Activated B cell treated with CpG ODN at 0.5 μM for 24 hours (primary cell): ENCODE measurements around the gene TIMM21. TPM values are rescaled to one million over a fixed set of nuclear protein-coding genes. Genes with fewer than 3 reads are reported as not detected.

Experiments used
- ATAC-seq: fragments of 200-7000 bp; cut with Tn5 transposase; one replicate; pipeline ENCODE4 v1.10.0; 2021; ENCODE audit warnings: low read depth, mild to moderate bottlenecking, moderate library complexity
- CTCF ChIA-PET: fragments of 350-600 bp; sonication (Branson Sonifier 250); formaldehyde crosslinking; loops from one replicate; lab custom pipeline; 2021; ENCODE audit warnings: antibody characterized with exemption; lab: Charles Lee
- POLR2A ChIA-PET: fragments of 350-600 bp; sonication (Branson Sonifier 250); formaldehyde crosslinking; loops from one replicate; lab custom pipeline; 2021; ENCODE audit warnings: antibody characterized with exemption; lab: Charles Lee
- DNase-seq: peaks from one replicate; pipeline ENCODE4 v3.0.0; 2022
- H3K27ac Mint-ChIP-seq: one replicate; pipeline ENCODE4 v1.8.0; 2020; ENCODE audit warnings: mixed read lengths
- H3K27me3 Mint-ChIP-seq: one replicate; pipeline ENCODE4 v1.8.0; 2021; ENCODE audit warnings: mixed read lengths
- H3K36me3 Mint-ChIP-seq: one replicate; pipeline ENCODE4 v1.8.0; 2021; ENCODE audit warnings: low read depth, mixed read lengths
- H3K4me1 Mint-ChIP-seq: one replicate; pipeline ENCODE4 v1.8.0; 2021; ENCODE audit warnings: mixed read lengths
- H3K4me3 Mint-ChIP-seq: one replicate; pipeline ENCODE4 v1.8.0; 2020; ENCODE audit warnings: mild to moderate bottlenecking, mixed read lengths
- H3K9me3 Mint-ChIP-seq: one replicate; pipeline ENCODE4 v1.8.0; 2020; ENCODE audit warnings: mixed read lengths
- intact Hi-C: fragments of 100-400 bp; cut with micrococcal nuclease; formaldehyde crosslinking; loops from one replicate; pipeline ENCODE4 v1.15.1; 2024
- total RNA-seq: library from RNA; stranded (reverse); gene quantifications from 2 replicates; pipeline ENCODE4 v1.2.3, GENCODE V29; 2022
- TF ChIP-seq, protein P1 (sequence below): fragments of 200-600 bp; IDR thresholded peaks from one replicate; pipeline ENCODE4 v1.8.0; 2022; ENCODE audit warnings: antibody characterized with exemption, mild to moderate bottlenecking

TIMM21 gene
- total RNA-seq, 1 donor from 2014 or later = 23.3 TPM

DNA sequence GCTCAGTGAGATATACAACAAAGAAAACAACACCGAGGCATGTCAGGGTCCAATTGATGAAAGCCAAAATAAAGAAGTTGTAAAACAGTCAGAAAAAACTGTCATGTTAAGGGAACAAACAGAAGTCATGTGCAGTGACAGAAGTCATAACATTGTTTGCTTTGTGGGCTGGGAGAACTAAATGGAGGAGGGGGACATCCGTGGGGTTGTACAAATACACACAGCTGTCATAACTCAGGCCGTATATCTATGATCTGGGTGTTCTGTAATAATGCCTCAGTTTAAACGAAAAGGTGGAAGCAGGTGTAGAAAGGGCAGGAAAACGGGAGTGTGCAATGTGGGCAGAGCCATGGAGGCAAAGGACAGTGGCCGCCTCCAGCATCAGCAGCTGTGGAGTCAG is 27.3 kb downstream of the TIMM21 start:
- Mint-ChIP-seq H3K27me3 (peaks cover 16% of the 10 kb centered on the region), H3K36me3 (no peaks in the 10 kb centered on the region), H3K4me3 (no peak overlapping the region), H3K27ac (no peak overlapping the region), H3K9me3 (no peaks in the 10 kb centered on the region), H3K4me1 (peaks cover 4% of the 10 kb centered on the region)
- intact Hi-C loops = no loop called here
- ChIA-PET CTCF (no interaction called here), POLR2A (no interaction called here)
- no peak for ATAC-seq
- TF ChIP-seq, protein P1, sequence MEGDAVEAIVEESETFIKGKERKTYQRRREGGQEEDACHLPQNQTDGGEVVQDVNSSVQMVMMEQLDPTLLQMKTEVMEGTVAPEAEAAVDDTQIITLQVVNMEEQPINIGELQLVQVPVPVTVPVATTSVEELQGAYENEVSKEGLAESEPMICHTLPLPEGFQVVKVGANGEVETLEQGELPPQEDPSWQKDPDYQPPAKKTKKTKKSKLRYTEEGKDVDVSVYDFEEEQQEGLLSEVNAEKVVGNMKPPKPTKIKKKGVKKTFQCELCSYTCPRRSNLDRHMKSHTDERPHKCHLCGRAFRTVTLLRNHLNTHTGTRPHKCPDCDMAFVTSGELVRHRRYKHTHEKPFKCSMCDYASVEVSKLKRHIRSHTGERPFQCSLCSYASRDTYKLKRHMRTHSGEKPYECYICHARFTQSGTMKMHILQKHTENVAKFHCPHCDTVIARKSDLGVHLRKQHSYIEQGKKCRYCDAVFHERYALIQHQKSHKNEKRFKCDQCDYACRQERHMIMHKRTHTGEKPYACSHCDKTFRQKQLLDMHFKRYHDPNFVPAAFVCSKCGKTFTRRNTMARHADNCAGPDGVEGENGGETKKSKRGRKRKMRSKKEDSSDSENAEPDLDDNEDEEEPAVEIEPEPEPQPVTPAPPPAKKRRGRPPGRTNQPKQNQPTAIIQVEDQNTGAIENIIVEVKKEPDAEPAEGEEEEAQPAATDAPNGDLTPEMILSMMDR = no peak
- DNase-seq = no peak

DNA sequence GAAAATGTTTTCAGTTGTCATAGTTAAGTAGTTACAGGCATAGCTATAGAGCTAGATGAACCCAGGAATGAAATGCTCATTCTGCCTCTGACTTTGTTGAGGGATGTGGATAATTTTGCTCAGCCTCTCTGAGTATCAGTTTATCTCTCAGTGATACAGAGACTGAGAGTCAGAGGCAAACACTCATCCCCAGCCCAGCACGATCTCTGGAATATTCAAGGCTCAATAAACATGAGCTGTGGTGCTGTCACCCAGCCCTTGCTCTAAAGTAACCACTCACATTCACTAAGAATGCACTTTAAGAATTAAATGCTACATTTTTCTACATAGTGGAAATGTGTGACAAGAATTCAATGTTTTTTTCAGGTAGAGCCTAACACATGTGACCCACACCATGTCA is 30.6 kb downstream of the TIMM21 start:
- POLR2A ChIA-PET = no interaction called here
- CTCF ChIA-PET = interaction anchor here (0.9 kb wide), 1 partner anchor 163 kb away, joined by 3 read pairs; no protein-coding TSS in a partner anchor
- intact Hi-C loops = no loop called here
- no peak for DNase-seq
- ATAC-seq = no peak
- Mint-ChIP-seq H3K4me1 (no peaks in the 10 kb centered on the region), H3K4me3 (no peak overlapping the region), H3K9me3 (no peaks in the 10 kb centered on the region), H3K27ac (no peak overlapping the region), H3K27me3 (peaks cover 13% of the 10 kb centered on the region), H3K36me3 (no peaks in the 10 kb centered on the region)
- TF ChIP-seq, protein P1 = no peak

DNA sequence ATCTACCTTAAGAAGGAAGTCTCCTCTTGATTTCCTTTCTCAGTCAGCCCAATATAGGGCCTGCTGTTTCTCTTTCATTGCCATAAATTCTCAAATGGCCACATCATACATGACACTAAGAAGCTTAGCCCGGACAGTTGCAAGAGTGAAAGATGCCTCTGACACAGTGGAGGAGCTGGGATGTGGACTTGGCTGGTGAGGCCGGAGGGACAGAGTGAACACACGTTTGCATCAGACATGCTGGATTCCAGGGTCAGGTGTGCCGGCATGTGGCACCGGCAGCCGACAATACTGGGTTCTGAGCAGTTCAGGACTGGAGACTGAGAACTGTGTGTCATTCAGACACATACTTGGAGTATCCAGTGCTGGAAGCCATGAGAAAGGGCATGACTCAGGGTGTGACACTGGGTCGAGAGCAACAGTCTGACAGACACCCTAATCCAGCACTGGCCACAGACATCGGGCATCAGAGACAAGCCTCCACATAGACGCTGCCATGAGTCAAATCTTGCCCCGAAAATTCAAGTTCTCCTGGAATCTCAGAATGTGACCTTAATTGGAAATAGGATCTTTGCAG is 31.4 kb downstream of the TIMM21 start:
- TF ChIP-seq, protein P1 = no peak
- peaks cover 14% of the 10 kb centered on the region for H3K27me3 Mint-ChIP-seq
- H3K27ac Mint-ChIP-seq = no peak overlapping the region

DNA sequence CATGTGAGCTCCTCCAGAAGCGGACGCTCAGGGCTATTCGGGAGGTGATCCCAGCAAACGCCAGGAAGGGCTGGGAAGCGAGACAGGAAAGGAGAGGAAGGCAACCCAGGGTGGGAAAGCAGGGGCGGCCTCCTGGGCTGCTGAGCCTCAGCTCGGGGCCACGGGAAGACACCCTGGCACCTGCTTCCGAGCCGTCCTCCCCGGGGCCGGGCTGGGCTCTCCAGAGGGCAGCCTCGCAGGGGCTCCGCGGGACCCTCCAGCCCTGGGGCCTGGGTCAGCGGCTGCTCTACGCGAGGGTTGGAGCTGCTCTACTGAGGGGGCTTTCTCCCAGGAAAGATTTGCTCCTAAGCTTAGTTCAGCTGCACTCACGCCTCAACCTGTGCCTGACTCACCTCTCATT is 34.0 kb downstream of the TIMM21 start:
- H3K27ac Mint-ChIP-seq = no peak overlapping the region
- DNase-seq = no peak
- ATAC-seq = no peak
- TF ChIP-seq, protein P1 = no peak
- no peaks in the 10 kb centered on the region for H3K36me3 Mint-ChIP-seq
- intact Hi-C loops = no loop called here
- peaks cover 18% of the 10 kb centered on the region for H3K27me3 Mint-ChIP-seq
- CTCF ChIA-PET = no interaction called here
- H3K4me1 Mint-ChIP-seq = no peaks in the 10 kb centered on the region
- H3K9me3 Mint-ChIP-seq = no peaks in the 10 kb centered on the region
- H3K4me3 Mint-ChIP-seq = no peak overlapping the region
- POLR2A ChIA-PET = no interaction called here

More for the DNA sequence above, 31.4 kb downstream of the TIMM21 start:
- no peaks in the 10 kb centered on the region for H3K4me1 Mint-ChIP-seq
- CTCF ChIA-PET = interaction anchor here (0.9 kb wide), 1 partner anchor 162 kb away, joined by 3 read pairs; no protein-coding TSS in a partner anchor
- H3K4me3 Mint-ChIP-seq = no peak overlapping the region
- ATAC-seq (no peak), DNase-seq (no peak)
- POLR2A ChIA-PET = no interaction called here
- H3K9me3 Mint-ChIP-seq = no peaks in the 10 kb centered on the region
- H3K36me3 Mint-ChIP-seq = no peaks in the 10 kb centered on the region
- intact Hi-C loops = no loop called here

DNA sequence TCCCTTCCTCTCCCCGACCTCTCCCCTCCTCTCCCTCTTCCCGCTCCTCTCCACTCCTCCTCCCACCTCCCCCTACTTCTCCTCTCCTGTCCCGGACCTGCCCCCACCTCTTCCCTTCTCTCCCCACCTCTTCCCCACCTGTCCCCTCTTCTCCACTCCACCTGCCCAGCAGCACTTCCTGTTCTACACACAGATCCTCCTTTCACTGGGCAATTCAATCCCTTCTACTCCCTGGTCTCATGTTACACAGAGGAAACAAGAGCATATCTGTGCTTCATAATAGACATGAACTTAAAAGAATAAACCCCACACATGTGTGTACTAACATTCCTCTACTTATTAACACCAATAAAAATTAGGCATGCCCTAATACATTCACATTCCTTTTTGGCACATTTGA is 34.8 kb downstream of the TIMM21 start:
- Mint-ChIP-seq H3K4me3 (no peak overlapping the region), H3K36me3 (no peaks in the 10 kb centered on the region), H3K9me3 (no peaks in the 10 kb centered on the region), H3K27ac (no peak overlapping the region), H3K4me1 (no peaks in the 10 kb centered on the region), H3K27me3 (peaks cover 17% of the 10 kb centered on the region)
- intact Hi-C loops = no loop called here
- DNase-seq = no peak
- TF ChIP-seq, protein P1 = no peak
- CTCF ChIA-PET = interaction anchor here (0.9 kb wide), 1 partner anchor 159 kb away, joined by 3 read pairs; no protein-coding TSS in a partner anchor
- POLR2A ChIA-PET = no interaction called here
- ATAC-seq = no peak
